Pericardium fibroblast (primary cell): ENCODE results near the gene GDF15. TPM values are rescaled to one million over a fixed set of nuclear protein-coding genes. Genes with fewer than 3 reads are reported as not detected.

Source experiments
- total RNA-seq: library from RNA; depleted of rRNA; stranded (reverse); fragments of >200 nt; gene quantifications from 2 replicates; pipeline ENCODE4 v1.2.3, GENCODE V29; 2015

The GDF15 gene
- total RNA-seq: 28.9 and 61.3 TPM in 2 replicates

DNA sequence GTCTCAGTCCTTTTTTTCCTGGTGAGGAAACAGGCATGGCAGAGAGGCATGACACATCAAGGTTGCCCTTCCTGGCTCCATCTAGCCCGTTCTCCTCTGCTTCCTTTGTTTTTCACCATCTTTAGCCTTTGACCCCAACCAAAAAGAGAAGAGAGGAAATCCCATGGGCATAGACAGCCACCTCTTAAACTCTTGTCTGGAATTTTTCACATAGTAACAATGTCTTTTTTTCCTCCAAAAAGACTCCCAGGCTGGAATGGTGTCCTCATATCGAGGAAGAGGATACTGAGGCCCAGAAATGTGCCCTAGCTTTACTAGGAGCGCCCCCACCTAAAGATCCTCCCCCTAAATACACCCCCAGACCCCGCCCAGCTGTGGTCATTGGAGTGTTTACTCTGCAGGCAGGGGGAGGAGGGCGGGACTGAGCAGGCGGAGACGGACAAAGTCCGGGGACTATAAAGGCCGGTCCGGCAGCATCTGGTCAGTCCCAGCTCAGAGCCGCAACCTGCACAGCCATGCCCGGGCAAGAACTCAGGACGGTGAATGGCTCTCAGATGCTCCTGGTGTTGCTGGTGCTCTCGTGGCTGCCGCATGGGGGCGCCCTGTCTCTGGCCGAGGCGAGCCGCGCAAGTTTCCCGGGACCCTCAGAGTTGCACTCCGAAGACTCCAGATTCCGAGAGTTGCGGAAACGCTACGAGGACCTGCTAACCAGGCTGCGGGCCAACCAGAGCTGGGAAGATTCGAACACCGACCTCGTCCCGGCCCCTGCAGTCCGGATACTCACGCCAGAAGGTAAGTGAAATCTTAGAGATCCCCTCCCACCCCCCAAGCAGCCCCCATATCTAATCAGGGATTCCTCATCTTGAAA is at the start of gene GDF15:
Gene GDF15, plus strand, starts transcription at position 484 of the 868 bp plus-strand sequence. Its CDS starts 32 bp downstream, at position 516.

GRCh38 chr19:18340190-18340989 is 45.6 kb upstream of the GDF15 start, which contains the start of gene PGPEP1:
Gene PGPEP1 (plus strand): TSS chr19:18340598. CDS start chr19:18340682, 84 bp downstream.

DNA sequence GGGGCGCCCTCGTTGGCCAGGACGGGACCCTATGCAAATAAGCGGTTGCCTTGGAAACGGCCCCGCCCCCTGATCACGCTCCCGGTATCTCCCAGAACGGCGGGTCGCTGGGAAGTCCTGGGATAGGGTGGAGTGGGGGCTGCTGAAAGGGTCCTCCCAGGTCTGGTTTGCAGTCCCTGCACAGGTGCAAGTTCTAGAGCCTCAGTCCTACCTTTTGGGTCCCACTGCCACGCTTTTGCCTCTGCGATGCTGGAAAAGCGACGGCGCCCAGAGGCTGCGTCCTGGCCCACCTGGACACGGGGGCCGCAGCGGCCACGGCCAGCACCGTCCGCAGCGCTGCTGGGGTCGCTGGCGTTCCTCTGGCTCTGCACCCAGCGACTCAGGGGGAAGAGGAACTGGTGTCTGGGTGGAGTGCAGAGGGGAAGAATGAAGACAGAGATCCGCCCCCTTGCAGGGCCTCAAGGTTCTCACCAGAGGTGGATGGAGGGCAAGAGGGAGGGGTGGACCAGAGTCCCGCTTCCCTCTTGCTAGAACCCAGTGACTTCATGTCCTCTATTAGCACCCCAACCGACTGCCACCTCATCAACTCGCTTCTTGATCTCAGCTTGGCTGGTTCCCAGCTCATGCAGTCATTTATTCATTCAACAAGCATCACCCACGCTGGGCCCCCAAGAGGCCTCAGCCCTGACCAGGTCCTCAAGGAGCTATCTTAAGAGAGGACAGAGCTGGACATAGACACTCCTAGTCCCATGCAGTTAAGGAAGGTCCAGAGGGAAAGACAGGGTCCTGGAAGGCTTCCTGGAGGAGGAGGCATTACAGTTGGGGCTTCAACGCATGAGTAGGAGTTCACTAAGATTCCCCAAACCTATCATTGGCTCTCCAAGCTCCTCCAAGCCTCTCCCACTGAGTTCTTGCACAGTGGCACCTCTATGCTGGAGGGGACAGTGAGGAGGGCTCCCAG is 11.6 kb downstream of the GDF15 start, which contains the start of gene LRRC25:
Gene LRRC25, minus strand, starts transcription at position 381 of the 961 bp plus-strand sequence. CDS start 659 bp downstream, outside the sequence.

DNA sequence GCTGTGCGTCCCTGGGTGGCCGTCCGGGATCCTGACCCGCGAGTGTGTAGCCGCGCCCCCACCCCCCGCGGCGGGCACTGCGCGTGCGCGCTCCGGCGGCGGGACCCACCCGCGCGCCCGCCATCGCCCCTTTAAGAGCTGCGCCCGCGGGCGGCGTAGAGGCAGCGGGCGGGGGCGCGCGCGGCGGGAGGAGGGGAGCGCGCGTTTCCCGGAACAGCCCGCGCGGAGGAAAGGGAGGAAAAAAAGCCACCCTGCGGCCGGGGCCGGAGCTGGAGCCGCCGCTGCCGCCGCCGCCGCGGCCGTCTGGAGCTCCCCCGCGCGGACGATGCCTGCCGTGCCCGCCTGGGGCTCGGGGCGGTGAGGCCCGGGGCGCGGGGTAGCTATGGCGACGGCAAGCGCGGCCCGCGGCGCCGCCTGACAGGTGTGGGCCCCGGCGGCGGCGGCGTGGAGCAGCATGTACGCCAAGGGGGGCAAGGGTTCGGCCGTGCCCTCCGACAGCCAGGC is 33.3 kb downstream of the GDF15 start, which contains the start of gene SSBP4:
Gene SSBP4, plus strand, starts transcription at position 204 of the 504 bp plus-strand sequence. Its CDS starts 251 bp downstream, at position 455.

DNA sequence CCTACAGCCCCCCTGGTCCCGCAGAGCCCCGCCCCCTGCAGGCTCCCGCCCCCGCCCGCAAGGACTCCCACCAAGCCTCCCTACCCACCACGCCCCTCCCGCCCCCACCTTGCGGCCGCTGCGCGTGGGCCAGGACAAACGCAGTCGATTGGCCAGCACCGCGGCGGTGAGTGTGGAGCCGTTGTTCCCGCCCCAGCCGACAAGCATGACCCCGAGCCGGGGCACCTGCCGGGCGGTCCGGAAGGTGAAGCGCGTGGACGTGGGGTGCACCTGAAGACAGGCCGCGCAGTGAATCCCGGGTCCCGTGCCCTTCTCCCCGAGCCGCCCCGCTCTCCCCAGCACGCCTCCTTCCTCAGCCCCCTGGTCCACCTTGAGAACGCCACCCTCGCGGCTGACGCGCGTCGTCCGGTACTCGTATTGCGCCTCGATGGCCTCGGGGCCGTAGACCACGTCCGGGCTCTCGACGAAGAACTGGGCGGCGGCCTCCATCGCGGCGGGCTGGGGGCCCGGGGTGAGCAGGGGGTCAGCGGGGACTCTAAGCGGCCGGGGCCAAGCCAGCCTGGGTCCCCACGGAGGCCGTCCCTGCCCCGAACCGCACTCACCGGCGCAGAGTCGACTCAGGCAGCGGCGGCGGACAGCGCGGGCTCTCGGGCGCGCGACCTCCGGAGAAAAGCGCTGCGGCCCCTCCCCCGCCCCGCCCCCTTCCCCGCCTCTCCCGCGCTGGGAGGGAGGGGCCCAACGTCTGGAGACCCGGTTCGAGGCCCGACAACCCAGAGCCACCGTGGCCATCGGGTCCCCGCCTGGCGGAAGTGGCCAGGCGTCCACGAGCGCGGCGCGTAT is 51.8 kb downstream of the GDF15 start, which contains the start of gene ISYNA1:
Gene ISYNA1, minus strand, starts transcription at position 643 of the 840 bp plus-strand sequence. Its CDS starts 154 bp downstream, at position 489.

Other genes starting within 250 kb of the GDF15 start
- gene PIK3R2, start 233.0 kb upstream of the GDF15 start, total RNA-seq: 48.8 and 49.8 TPM in 2 replicates
- gene IFI30, start 212.3 kb upstream of the GDF15 start, total RNA-seq: 3.5 TPM in 1 of 2 replicates, not detected in the other
- gene MPV17L2, start 192.9 kb upstream of the GDF15 start, total RNA-seq: 36.8 and 55.7 TPM in 2 replicates
- 2.0 and 2.2 TPM in 2 replicates for gene RAB3A, start 182.1 kb upstream of the GDF15 start, total RNA-seq
- 6.2 TPM in 1 of 2 replicates, not detected in the other for gene PDE4C, start 159.7 kb upstream of the GDF15 start, total RNA-seq
- gene IQCN, start 111.7 kb upstream of the GDF15 start, total RNA-seq: 0.47 and 1.8 TPM in 2 replicates
- 364 and 374 TPM in 2 replicates for gene JUND, start 104.5 kb upstream of the GDF15 start, total RNA-seq
- 150 and 182 TPM in 2 replicates for gene LSM4, start 63.1 kb upstream of the GDF15 start, total RNA-seq
- 6.1 and 32.4 TPM in 2 replicates for gene PGPEP1, start 45.6 kb upstream of the GDF15 start, total RNA-seq
- gene LRRC25, start 11.5 kb downstream of the GDF15 start, total RNA-seq: 0.12 TPM in 1 of 2 replicates, not detected in the other
- 159 and 208 TPM in 2 replicates for gene SSBP4, start 33.2 kb downstream of the GDF15 start, total RNA-seq
- gene ISYNA1, start 52.0 kb downstream of the GDF15 start, total RNA-seq: 27.2 and 49.5 TPM in 2 replicates
- 9.5 and 11.8 TPM in 2 replicates for gene ELL, start 135.9 kb downstream of the GDF15 start, total RNA-seq
- 317 and 440 TPM in 2 replicates for gene FKBP8, start 157.4 kb downstream of the GDF15 start, total RNA-seq
- 148 and 174 TPM in 2 replicates for gene KXD1, start 171.7 kb downstream of the GDF15 start, total RNA-seq
- 1,240 and 1,337 TPM in 2 replicates for gene UBA52, start 185.7 kb downstream of the GDF15 start, total RNA-seq
- gene REX1BD, start 202.6 kb downstream of the GDF15 start, total RNA-seq: 90.7 and 95.0 TPM in 2 replicates
- gene CRLF1, start 220.6 kb downstream of the GDF15 start, total RNA-seq: 135 and 318 TPM in 2 replicates
- gene TMEM59L, start 226.7 kb downstream of the GDF15 start, total RNA-seq: 10.7 and 14.5 TPM in 2 replicates